Hepatocyte (in vitro differentiated cells): ENCODE results near the gene FAM217A.

ENCODE experiments used
- CTCF ChIP-seq: fragments of 200-600 bp; sonication (generic); IDR thresholded peaks from 2 replicates; pipeline ENCODE4 v1.5.1; 2016; ENCODE audit warnings: antibody characterized with exemption, mild to moderate bottlenecking; ENCODE audit not compliant: poor library complexity
- EZH2 ChIP-seq: fragments of 200-600 bp; sonication (generic); IDR thresholded peaks from 2 replicates; pipeline ENCODE4 v1.6.1; 2016; ENCODE audit warnings: antibody characterized with exemption, mild to moderate bottlenecking, borderline replicate concordance

DNA sequence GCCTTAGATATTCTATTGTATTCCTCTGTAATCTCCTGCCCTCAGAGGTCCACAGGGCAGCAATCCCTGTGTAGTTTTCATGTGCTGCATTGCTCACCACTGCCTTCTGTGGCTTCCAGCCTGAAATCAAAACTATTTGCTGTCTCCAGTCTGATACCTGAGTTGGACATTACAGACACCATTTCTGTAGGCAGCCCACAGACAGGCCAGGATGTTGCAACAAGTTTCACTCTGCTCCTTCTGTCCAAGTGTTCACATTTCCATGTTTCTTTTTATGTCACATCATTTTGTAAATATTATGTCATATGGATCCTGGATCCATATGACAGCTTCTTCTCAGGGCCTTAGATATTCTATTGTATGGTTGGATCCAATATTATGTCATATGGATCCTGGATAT lies 34.7 kb upstream of the FAM217A start:
- TF ChIP-seq CTCF (no peak), EZH2 (no peak)
